HepG2 (cell line): ENCODE data around the gene CDR2L. TPM values are rescaled to one million over a fixed set of nuclear protein-coding genes. Genes with fewer than 3 reads are reported as not detected.
A peak's percentile ranks its signal among the peaks of the same experiment; 100 is the strongest.

ENCODE experiments used
- CEBPB ChIP-seq: IDR thresholded peaks from 2 replicates; pipeline ENCODE4 v1.6.1; 2011; ENCODE audit warnings: low read depth, low read length, improper control_type of control experiment, borderline replicate concordance
- DNMT1 ChIP-seq: sonication (generic); formaldehyde crosslinking; IDR thresholded peaks from 2 replicates; pipeline ENCODE4 v1.5.1; 2020; ENCODE audit warnings: mild to moderate bottlenecking, missing genetic modification reagents
- E2F2 ChIP-seq: sonication (generic); formaldehyde crosslinking; IDR thresholded peaks from 2 replicates; pipeline ENCODE4 v1.4.0; 2020; ENCODE audit warnings: missing genetic modification reagents, borderline replicate concordance
- FOXK2 ChIP-seq: fragments of 450-650 bp; IDR thresholded peaks from 2 replicates; pipeline ENCODE4 v1.6.1; 2016
- HOXA9 ChIP-seq: sonication (generic); formaldehyde crosslinking; IDR thresholded peaks from 2 replicates; pipeline ENCODE4 v1.8.1; 2022; ENCODE audit warnings: missing genetic modification reagents, mild to moderate bottlenecking, moderate library complexity, borderline replicate concordance
- IRX3 ChIP-seq: sonication (generic); formaldehyde crosslinking; IDR thresholded peaks from 2 replicates; pipeline ENCODE4 v1.8.1; 2023; ENCODE audit warnings: mild to moderate bottlenecking, low read depth, missing genetic modification reagents, borderline replicate concordance
- MXI1 ChIP-seq: IDR thresholded peaks from 3 replicates; pipeline ENCODE4 v1.6.1; 2012; ENCODE audit warnings: low read depth, low read length, inconsistent platforms, borderline replicate concordance
- NFE2L2 ChIP-seq: fragments of 150-350 bp; IDR thresholded peaks from 2 replicates; pipeline ENCODE4 v1.6.1; 2014; ENCODE audit warnings: low read length
- ONECUT2 ChIP-seq: sonication (generic); formaldehyde crosslinking; IDR thresholded peaks from 2 replicates; pipeline ENCODE4 v1.4.0; 2020; ENCODE audit warnings: missing genetic modification reagents
- PAF1 ChIP-seq: IDR thresholded peaks from 2 replicates; pipeline ENCODE4 v1.6.1; 2016; ENCODE audit warnings: missing genetic modification reagents, missing compliant biosample characterization
- PATZ1 ChIP-seq: sonication (generic); formaldehyde crosslinking; IDR thresholded peaks from 2 replicates; pipeline ENCODE4 v1.4.0; 2020; ENCODE audit warnings: missing genetic modification reagents
- REPIN1 ChIP-seq: sonication (generic); formaldehyde crosslinking; IDR thresholded peaks from 2 replicates; pipeline ENCODE4 v1.8.0; 2022; ENCODE audit warnings: missing genetic modification reagents, low read depth, mild to moderate bottlenecking, borderline replicate concordance
- SOX5 ChIP-seq: IDR thresholded peaks from 2 replicates; pipeline ENCODE4 v1.6.1; 2016; ENCODE audit warnings: borderline replicate concordance
- TBX3 ChIP-seq: fragments of 450-650 bp; IDR thresholded peaks from 2 replicates; pipeline ENCODE4 v1.6.1; 2017; ENCODE audit warnings: antibody characterized with exemption, mild to moderate bottlenecking, inconsistent platforms, borderline replicate concordance
- TCF7L2 ChIP-seq: IDR thresholded peaks from 2 replicates; pipeline ENCODE4 v1.6.1; 2011; ENCODE audit warnings: mild to moderate bottlenecking, low read depth, low read length, moderate library complexity
- TFDP1 ChIP-seq: IDR thresholded peaks from 2 replicates; pipeline ENCODE4 v1.6.1; 2016; ENCODE audit warnings: missing compliant biosample characterization, missing genetic modification reagents, borderline replicate concordance
- ZFP1 ChIP-seq: IDR thresholded peaks from 2 replicates; pipeline ENCODE4 v1.6.1; 2016
- ZFP36L2 ChIP-seq: sonication (generic); formaldehyde crosslinking; IDR thresholded peaks from 2 replicates; pipeline ENCODE4 v1.4.0; 2020; ENCODE audit warnings: missing genetic modification reagents
- ZNF10 ChIP-seq: sonication (generic); formaldehyde crosslinking; IDR thresholded peaks from 2 replicates; pipeline ENCODE4 v1.4.0; 2020; ENCODE audit warnings: mild to moderate bottlenecking, low read depth, missing genetic modification reagents, borderline replicate concordance
- ZNF562 ChIP-seq: sonication (generic); formaldehyde crosslinking; IDR thresholded peaks from 2 replicates; pipeline ENCODE4 v1.8.0; 2022; ENCODE audit warnings: missing genetic modification reagents, borderline replicate concordance
- ZNF563 ChIP-seq: sonication (generic); formaldehyde crosslinking; IDR thresholded peaks from 2 replicates; pipeline ENCODE4 v1.8.0; 2022; ENCODE audit warnings: mild to moderate bottlenecking, moderate library complexity, missing genetic modification reagents
- ZNF660 ChIP-seq: sonication (generic); formaldehyde crosslinking; IDR thresholded peaks from 2 replicates; pipeline ENCODE4 v1.5.1; 2020; ENCODE audit warnings: mild to moderate bottlenecking, low read depth, missing genetic modification reagents, borderline replicate concordance
- ZSCAN9 ChIP-seq: IDR thresholded peaks from 2 replicates; pipeline ENCODE4 v1.6.1; 2016; ENCODE audit warnings: borderline replicate concordance
- ZUFSP ChIP-seq: sonication (generic); formaldehyde crosslinking; IDR thresholded peaks from 2 replicates; pipeline ENCODE4 v1.9.0; 2021; ENCODE audit warnings: missing genetic modification reagents, mild to moderate bottlenecking, borderline replicate concordance
- polyA plus RNA-seq, 8 experiments: library from polyadenylated mRNA; depleted of rRNA in 3 of 8; stranded (reverse) in 7 of 8; unstranded in 1 of 8; fragments of >200 nt; fragmentation: Illumina TruSeq in 4 of 8; extraction: Trizol in 4 of 8; gene quantifications; 2 replicates each; pipeline versions ENCODE4 v1.2.1 to v1.2.3, GENCODE V29; 2011 to 2016; ENCODE audit warnings: low read depth in 4 of 8, missing spikeins in 1 of 8, mixed read lengths in 1 of 8; ENCODE audit not compliant: insufficient read depth in 1 of 8
- total RNA-seq, 5 experiments: library from RNA; depleted of rRNA; stranded (reverse); fragments of >200 nt; fragmentation: Illumina TruSeq; extraction: Trizol; gene quantifications; 2 replicates each; pipeline ENCODE4 v1.2.3, GENCODE V29; 2016; ENCODE audit warnings: low read depth in 1 of 5

CDR2L gene
- total and polyA plus RNA-seq, 2 of the 13 experiments (the other 11 are each of a cell fraction or from before 2014, with no cell fraction given): 1.9 to 2.1 TPM

- TF ChIP-seq TCF7L2: no peak
- TF ChIP-seq PATZ1 (CRISPR knock-in tag): peak; percentile 67
- TF ChIP-seq REPIN1 (CRISPR knock-in tag): peak; percentile 89; the same call in 1 of the 2 replicates
- TF ChIP-seq ZSCAN9: peak; percentile 79; the same call in 1 of the 2 replicates
- peak; percentile 33 for TF ChIP-seq SOX5 (CRISPR knock-in tag)
- no peak for TF ChIP-seq ZNF10 (CRISPR knock-in tag)
- TF ChIP-seq ZFP1: 0 out of 2 replicates have a peak, but pooled peaks have one; percentile 54
- peak; percentile 86; the same call in 1 of the 2 replicates for TF ChIP-seq E2F2 (CRISPR knock-in tag)
- TF ChIP-seq TFDP1 (CRISPR knock-in tag): peak; percentile 97
- TF ChIP-seq ZNF660 (CRISPR knock-in tag): no peak
- TF ChIP-seq FOXK2: no peak
- TF ChIP-seq ONECUT2: 0 out of 2 replicates have a peak, but pooled peaks have one; percentile 12
- TF ChIP-seq TBX3: no peak
- no peak for TF ChIP-seq CEBPB
- no peak for TF ChIP-seq NFE2L2
- TF ChIP-seq ZFP36L2 (CRISPR knock-in tag): peak; percentile 28; the same call in 1 of the 2 replicates
- no peak for TF ChIP-seq PAF1 (CRISPR knock-in tag)
- peak; percentile 94 for TF ChIP-seq ZNF563 (CRISPR knock-in tag)
- no peak for TF ChIP-seq HOXA9 (CRISPR knock-in tag)
- no peak for TF ChIP-seq IRX3 (CRISPR knock-in tag)
- 0 out of 3 replicates have a peak, but pooled peaks have one; percentile 24 for TF ChIP-seq MXI1
- no peak; the same call in 1 of the 2 replicates for TF ChIP-seq DNMT1 (CRISPR knock-in tag)
- TF ChIP-seq ZNF562 (CRISPR knock-in tag): no peak
- no peak for TF ChIP-seq ZUFSP (CRISPR knock-in tag)
Observed at GRCh38 chr17:74981979-74982662, 5.3 kb upstream of the CDR2L start (continued).
